HG03066 (cell line): Measurements from ENCODE around the gene TARS3.
"Not testable (repeated sequence)": the region's sequence is repeated elsewhere in the genome, so short reads cannot be mapped to it uniquely, and the experiment has no call there.

Experiments
- ATAC-seq: cut with Tn5 transposase; IDR thresholded peaks from one replicate; pipeline ENCODE4 v1.9.1; 2021; ENCODE audit warnings: low read depth; ENCODE audit not compliant: unreplicated experiment

TARS3 gene

DNA sequence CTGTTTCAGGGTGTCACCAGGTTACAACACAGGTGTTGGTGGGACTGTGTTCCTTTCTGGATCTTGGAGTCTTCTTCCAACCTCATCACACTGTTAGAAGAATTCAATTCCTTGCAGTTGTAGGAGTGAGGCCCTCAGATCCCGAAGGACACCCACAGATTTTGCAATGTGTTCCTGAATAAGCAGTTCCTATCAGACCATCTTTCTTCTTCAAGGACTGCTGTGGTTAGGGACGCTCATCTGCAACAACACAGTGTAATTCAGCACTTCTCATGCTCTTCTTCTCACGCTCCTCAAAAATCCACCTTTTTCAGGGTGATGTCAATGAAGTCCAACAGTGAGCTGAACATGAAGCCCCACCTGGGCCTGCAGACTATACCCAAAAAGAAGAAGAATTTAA is 90.9 kb downstream of the TARS3 start:
- no peak for ATAC-seq

GRCh38 chr15:101626729-101627128 is 97.5 kb downstream of the TARS3 start:
- not testable (repeated sequence) for ATAC-seq

- no peak for ATAC-seq
Observed at GRCh38 chr15:101625980-101626379, 98.3 kb downstream of the TARS3 start.

DNA sequence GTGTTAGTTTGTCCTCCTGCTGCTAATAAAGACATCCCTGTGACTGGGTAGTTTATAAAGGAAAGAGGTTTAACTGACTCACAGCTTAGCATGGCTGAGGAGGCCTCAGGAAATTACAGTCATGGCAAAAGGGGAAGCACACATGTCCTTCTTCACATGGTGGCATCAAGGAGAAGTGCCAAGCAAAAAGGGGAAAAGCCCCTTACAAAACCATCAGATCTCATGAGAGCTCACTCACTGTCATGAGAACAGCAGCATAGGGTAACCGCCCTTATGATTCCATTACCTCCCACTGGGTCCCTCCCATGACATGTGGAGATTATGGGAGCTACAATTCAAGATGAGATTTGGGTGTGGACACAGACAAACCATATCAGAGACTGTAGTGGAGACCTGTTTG is 99.1 kb downstream of the TARS3 start:
- ATAC-seq = no peak

DNA sequence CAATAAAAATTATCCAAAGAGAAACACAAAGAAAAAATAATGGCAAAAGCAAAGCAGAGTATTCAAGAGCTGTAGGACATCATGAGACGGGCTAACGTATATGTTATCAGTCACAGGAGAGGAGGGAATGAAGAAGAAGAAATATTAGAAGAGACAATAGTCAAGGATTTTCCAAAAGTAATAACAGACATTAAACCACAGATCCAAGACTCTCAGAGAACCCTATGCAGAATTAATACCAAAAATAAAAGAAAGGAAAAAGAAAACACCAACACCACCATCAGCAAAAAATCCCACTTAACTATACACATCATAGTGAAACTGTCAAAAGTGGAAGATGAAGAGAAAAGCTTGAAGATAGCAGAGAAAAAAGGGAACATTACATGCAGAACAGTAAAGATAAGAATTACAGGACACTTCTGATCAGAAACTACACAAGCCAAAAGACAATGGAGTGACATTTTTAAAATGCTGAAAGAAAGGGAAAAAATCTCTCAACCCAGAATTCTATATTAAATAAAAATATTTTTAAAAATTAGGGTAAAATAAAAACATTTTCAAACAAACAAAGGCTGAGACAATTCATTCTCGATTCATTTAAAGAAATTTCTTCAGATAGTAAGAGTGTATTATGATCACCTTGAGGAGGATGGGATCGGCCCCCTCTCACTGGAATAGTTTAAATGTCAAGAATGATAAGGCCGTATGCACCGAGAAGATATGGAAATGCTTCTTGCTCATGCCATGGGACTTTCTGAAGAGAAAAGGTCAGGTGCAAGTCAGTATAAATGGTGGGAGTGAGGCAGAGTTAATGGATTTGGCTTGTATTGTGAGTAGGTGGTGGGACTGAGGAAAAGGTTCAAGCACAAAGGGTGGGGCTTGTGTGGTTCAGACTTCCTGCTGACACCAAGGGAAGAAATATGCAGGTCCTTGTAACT is 100.6 kb downstream of the TARS3 start:
- no peak for ATAC-seq

GRCh38 chr15:101621961-101622360 is 102.3 kb downstream of the TARS3 start:
- no peak for ATAC-seq

DNA sequence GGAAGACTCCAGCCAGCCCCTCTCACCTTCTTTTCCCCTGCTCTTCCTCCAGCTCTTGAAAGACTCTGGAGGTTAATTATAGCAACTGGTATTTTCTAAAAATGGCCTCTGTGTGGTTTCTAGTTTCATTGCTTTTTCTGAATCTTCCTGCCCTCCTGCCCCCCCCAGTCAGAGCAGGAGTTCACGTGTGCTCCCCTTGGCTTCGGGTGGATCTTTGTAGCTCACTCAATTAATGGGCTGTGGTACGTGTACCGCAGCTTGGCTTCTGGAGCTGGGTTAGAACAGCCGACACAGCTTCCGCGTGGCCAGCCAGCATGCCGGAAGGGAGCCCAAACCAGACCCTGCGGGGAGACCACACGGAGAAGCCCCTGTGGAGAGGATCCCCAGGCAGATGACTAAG is 103.6 kb downstream of the TARS3 start:
- no peak for ATAC-seq

DNA sequence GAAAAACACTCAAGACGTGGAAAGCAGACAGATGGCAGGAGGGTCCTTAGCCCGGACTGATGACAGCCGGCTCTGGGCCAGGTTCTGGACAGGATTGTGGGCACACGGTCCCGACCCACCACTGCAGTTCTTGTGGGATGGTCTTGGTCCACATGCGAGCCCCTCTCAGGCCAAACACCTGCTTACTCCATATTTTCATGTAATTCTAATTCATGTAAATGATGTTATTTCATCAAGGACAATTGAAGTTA is 104.7 kb downstream of the TARS3 start:
- ATAC-seq = no peak

DNA sequence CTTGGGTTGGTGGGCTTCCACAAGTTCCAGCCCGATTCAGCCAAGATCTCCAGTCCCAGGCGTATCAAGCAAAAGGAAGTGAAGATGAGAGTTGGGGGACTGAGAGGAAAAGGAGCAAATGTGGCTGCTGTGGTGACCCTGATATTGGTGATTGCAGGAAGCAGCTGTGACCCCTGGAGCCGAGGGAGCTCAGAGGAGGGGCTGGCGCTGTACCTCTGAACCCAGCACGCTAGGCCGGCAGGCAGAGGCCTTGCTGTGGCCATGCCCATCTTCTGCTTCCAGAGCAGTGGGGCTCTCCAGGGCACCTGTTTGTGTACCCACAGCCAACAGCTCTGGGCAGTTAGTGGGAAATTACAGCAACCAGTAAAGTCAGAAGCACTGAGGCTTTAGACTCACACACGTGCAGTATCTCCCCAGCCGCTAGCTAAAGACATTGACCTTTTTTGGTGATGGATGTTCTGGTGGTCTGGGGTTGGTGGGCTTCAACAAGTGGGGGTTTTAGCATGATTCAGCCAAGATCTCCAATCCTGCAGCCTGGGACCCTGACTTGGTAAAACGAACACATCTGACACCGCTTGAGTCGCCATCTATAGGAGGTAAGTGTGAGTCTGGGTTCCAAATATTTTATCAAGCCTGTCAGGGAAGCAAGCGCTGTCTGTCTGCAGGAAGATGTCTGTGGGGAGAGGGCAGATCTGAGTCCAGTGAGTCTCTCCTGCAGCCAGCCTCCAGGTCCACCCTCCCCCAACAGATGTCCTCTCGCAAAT is 105.2 kb downstream of the TARS3 start:
- no peak for ATAC-seq

- no peak for ATAC-seq
Observed at GRCh38 chr15:101618076-101618475, 106.2 kb downstream of the TARS3 start.

DNA sequence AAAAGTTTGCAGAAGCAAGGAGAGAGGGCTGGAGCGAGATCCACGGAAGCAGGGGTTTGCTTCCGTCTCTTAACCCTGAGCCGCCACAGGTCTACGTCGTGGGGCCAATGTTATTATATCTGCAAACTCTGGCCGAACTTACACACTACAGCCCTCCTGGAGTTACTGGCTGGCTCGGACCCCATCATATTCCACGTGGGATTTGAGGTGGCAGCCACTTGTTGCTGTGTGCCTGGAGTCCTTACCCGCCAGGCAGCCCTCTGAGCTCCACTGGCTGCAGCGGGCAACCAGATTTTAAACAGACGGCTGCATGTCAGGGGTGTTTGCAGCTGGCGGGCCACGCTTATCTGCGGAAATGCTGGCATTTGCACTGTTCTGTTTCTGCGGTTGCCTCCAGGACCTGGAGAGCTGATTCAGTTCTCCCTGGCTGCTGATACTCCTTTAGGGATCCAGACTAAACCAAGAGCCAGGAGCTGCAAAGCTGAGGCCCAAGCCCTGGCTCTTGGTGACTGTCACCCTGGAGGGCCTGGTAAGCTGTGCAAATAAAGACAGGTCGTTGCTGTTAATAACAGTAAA is 106.8 kb downstream of the TARS3 start:
- ATAC-seq = no peak

DNA sequence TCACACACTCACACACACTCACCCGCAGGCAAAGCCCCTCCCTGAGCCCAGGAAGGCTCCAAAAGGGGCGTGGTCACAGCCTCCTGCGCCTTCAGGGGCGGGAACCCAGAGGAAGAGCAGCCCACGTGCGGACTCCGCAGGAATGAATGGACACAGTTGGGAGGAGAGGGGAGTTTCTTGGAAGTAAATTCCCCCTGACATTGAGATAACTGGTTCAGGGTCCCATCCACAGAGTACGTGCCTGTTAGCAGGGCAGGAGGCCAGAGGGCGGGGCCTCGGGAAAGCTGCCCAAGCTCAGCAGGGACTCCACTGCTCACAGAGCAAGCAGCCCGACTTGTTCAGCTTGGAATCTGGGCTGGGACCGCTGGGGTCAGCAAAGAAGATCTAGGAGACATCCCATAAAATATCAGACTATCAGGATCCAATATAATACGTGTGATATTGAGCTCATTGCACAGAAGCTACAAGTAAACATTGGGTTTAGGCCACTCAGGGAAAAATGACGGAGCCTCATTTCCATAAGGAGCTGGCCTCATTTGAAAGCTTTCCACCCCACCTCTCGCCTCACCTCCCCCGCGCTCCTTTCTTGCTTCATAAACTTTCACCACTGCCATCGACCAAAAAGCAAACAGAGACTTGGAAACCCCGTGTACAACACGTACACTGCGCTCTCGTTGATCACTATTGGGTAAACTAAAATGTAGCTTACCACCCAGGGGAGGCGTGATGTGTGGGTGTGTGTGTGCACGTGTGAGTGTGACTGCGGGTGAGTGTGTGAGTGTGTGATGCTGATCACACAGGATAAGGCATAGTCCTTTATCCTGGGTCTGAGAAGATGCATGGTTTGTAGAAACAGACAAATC is 108.1 kb downstream of the TARS3 start:
- no peak for ATAC-seq

- ATAC-seq = no peak
Observed at GRCh38 chr15:101615414-101615985, 108.8 kb downstream of the TARS3 start.

DNA sequence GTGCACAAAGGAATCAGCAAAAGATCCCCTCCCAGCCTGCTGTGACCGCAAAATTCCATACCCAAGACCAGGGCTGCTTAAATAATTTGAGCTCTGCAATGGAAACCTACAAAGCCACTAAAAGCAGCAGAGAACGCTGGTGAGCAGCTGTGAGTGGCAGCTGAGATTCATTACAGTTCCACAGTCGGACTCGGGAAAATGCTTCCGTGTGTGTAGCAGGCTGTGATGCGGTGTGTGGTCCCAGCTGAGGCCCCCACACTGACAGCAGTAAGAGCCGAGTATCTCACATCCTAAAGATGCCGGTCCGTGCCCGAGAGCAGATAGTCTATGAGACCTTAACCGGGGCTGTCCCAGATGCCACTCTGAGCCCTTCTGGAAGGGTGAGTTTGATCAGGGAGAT is 109.5 kb downstream of the TARS3 start:
- ATAC-seq = no peak

DNA sequence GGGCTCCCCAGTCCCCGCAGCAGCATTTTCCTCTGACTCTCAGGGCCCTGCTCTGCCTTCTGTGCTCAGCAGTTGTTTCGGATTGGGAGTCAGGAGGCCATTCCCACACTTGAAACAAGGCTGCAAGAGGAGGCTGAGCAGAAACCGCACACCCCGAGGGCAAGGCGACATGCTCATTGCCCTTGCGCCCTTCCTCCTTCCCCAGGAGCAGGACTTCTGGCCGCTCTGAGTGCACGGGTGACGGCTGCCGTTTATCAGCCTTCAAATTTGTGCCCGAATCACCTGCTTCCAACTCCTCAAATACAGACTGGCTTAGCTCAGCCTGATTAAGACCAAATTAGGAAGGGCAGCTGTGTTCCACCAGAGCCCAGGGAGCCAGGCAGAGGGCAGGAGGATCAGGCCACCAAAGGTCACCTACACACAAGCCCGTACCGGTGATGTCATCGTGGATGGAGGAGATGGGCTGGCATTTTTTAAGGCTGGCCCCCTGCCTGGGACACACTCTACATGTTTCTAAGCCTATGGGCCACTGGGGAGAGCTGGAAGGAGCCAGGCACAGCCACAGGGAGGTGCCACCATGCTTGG is 110.2 kb downstream of the TARS3 start:
- no peak for ATAC-seq

- ATAC-seq = no peak
Observed at GRCh38 chr15:101613130-101614000, 110.9 kb downstream of the TARS3 start.

- no peak for ATAC-seq
Observed at GRCh38 chr15:101612676-101613075, 111.6 kb downstream of the TARS3 start.

DNA sequence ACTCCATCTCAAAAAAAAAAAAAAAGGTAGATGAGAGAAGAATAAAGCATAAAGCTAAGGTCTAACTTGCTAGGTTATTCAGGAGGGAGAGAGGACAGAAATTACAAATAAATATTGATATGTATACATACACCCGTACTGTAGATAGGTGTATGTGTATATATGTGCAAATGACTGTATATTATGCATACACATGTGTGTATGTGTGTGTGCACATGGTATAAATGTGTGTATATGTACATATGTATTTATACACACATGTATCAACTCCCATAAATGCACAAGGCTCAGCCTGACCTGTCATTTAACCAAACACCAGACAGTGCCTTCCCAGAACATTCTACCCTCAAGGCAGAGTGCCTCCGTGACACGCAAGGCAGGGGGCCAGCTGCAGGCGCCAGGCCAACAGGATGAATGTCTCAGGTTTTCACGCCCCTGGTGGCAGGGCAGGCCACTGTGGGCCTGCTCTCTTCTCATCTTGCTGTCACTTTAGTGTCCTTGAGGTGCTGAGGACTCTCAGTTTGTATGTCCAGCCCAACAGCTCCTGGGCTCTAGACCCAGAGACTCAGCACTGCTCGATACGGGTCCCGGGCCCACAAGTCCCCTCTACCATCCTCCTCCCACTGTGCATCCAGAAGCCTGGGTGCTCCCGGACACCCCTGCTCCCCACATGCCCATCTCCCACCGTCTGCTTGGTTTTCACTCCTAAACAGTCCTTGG is 112.5 kb downstream of the TARS3 start:
- no peak for ATAC-seq
